A549 (cell line): ENCODE results near the gene CHFR.

Experiments
- CEBPB ChIP-seq, 2 experiments: fragments of >200 bp in 1 of 2; sonication (Bioruptor Twin) in 1 of 2; formaldehyde crosslinking in 1 of 2; IDR thresholded peaks; 2 replicates each; pipeline ENCODE4 v1.6.1; 2012 to 2016
- CHD2 ChIP-seq: fragments of 150-350 bp; IDR thresholded peaks from 2 replicates; pipeline ENCODE4 v1.6.1; 2014; ENCODE audit warnings: low read length; ENCODE audit not compliant: partially characterized antibody
- CTCF ChIP-seq: fragments of >200 bp; sonication (Bioruptor Twin); formaldehyde crosslinking; IDR thresholded peaks from 3 replicates; pipeline ENCODE4 v1.5.1; 2016
- HDAC2 ChIP-seq: fragments of 200-600 bp; sonication (generic); IDR thresholded peaks from 2 replicates; pipeline ENCODE4 v1.6.1; 2016
- HMGXB4 ChIP-seq: fragments of 250-450 bp; sonication (Bioruptor Pico); IDR thresholded peaks from 2 replicates; pipeline ENCODE4 v1.5.0; 2021; ENCODE audit warnings: mild to moderate bottlenecking, moderate library complexity, borderline replicate concordance
- HOXA7 ChIP-seq: fragments of 250-450 bp; sonication (Bioruptor Pico); IDR thresholded peaks from 2 replicates; pipeline ENCODE4 v1.5.0; 2020; ENCODE audit warnings: mild to moderate bottlenecking, moderate library complexity
- KDM1A ChIP-seq: fragments of 200-600 bp; sonication (generic); IDR thresholded peaks from 2 replicates; pipeline ENCODE4 v1.6.1; 2016; ENCODE audit warnings: low read depth, mild to moderate bottlenecking
- MAFK ChIP-seq: fragments of 450-650 bp; IDR thresholded peaks from 2 replicates; pipeline ENCODE4 v1.6.1; 2014; ENCODE audit not compliant: partially characterized antibody
- POLR2A ChIP-seq: IDR thresholded peaks from 2 replicates; pipeline ENCODE4 v1.6.1; 2012; ENCODE audit warnings: mild to moderate bottlenecking, low read length
- RARB ChIP-seq: fragments of 250-450 bp; sonication (Bioruptor Pico); IDR thresholded peaks from 2 replicates; pipeline ENCODE4 v1.8.0; 2021; ENCODE audit warnings: mild to moderate bottlenecking, moderate library complexity
- TP53 ChIP-seq: fragments of 250-450 bp; sonication (Bioruptor Pico); IDR thresholded peaks from 2 replicates; pipeline ENCODE4 v1.5.0; 2021; ENCODE audit warnings: mild to moderate bottlenecking, moderate library complexity
- USF2 ChIP-seq: fragments of 450-650 bp; IDR thresholded peaks from 2 replicates; pipeline ENCODE4 v1.6.1; 2014; ENCODE audit warnings: antibody characterized with exemption
- TF ChIP-seq, protein P1 (sequence below): fragments of 200-600 bp; sonication (generic); IDR thresholded peaks from 2 replicates; pipeline ENCODE4 v1.6.1; 2016; ENCODE audit warnings: antibody characterized with exemption, mild to moderate bottlenecking, moderate library complexity

DNA sequence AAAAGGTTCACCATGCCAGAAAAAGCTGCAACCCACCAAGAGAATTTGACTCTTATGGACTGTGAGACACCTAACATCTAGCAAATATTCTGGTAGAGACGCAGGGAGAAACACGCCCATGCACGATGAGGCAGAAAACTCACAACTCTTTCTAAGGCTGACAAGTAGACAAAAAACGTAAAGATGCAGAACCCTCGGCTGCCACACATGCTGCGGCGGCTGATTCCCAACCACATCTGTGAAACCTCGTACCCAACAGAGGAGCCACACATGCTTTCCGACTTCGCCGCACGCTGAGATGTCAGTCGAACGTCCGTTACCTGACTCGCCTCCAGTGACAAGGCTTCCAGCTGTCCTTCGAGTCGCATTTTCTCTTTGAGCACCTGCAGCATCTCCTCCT, 80.5 kb downstream of the CHFR start:
- TF ChIP-seq HOXA7 (CRISPR knock-in tag) (no peak), CTCF (no peak), KDM1A (no peak), RARB (CRISPR knock-in tag) (no peak), CHD2 (no peak), MAFK (no peak), CEBPB (IDR thresholded peaks at IDR 0.05) (no peak), POLR2A (no peak), HDAC2 (no peak), TP53 (CRISPR knock-in tag) (no peak), HMGXB4 (no peak), USF2 (no peak)
- TF ChIP-seq, protein P1, sequence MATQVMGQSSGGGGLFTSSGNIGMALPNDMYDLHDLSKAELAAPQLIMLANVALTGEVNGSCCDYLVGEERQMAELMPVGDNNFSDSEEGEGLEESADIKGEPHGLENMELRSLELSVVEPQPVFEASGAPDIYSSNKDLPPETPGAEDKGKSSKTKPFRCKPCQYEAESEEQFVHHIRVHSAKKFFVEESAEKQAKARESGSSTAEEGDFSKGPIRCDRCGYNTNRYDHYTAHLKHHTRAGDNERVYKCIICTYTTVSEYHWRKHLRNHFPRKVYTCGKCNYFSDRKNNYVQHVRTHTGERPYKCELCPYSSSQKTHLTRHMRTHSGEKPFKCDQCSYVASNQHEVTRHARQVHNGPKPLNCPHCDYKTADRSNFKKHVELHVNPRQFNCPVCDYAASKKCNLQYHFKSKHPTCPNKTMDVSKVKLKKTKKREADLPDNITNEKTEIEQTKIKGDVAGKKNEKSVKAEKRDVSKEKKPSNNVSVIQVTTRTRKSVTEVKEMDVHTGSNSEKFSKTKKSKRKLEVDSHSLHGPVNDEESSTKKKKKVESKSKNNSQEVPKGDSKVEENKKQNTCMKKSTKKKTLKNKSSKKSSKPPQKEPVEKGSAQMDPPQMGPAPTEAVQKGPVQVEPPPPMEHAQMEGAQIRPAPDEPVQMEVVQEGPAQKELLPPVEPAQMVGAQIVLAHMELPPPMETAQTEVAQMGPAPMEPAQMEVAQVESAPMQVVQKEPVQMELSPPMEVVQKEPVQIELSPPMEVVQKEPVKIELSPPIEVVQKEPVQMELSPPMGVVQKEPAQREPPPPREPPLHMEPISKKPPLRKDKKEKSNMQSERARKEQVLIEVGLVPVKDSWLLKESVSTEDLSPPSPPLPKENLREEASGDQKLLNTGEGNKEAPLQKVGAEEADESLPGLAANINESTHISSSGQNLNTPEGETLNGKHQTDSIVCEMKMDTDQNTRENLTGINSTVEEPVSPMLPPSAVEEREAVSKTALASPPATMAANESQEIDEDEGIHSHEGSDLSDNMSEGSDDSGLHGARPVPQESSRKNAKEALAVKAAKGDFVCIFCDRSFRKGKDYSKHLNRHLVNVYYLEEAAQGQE = no peak
